ENCODE results near the gene SLC5A11. TPM values are rescaled to one million over a fixed set of nuclear protein-coding genes. Genes with fewer than 3 reads are reported as not detected.

The SLC5A11 gene
- total RNA-seq, 2 experiments from 2014 or later: 0.12 TPM; not detected in 1

Other genes starting within 250 kb of the SLC5A11 start
- 10 to 100 TPM; 31.7 to 36.3 TPM for gene TNRC6A, start 116.3 kb upstream of the SLC5A11 start, total RNA-seq
- 10 to 100 TPM; 50.8 to 57.4 TPM for gene ARHGAP17, start 169.4 kb downstream of the SLC5A11 start, total RNA-seq